Mucosa of descending colon (tissue), 3 donors: ENCODE data around the gene EFEMP2. TPM values are rescaled to one million over a fixed set of nuclear protein-coding genes. Genes with fewer than 3 reads are reported as not detected.

Experiments used
- ATAC-seq: fragments of 200-7000 bp; cut with Tn5 transposase; one replicate; pipeline ENCODE4 v1.9.1; 2020; ENCODE audit warnings: mild to moderate bottlenecking, moderate library complexity
- DNase-seq, 3 donors: peaks; one replicate each; pipeline ENCODE4 v3.0.0-alpha.2; 2020
- H3K36me3 ChIP-seq: fragments of 200-600 bp; one replicate; pipeline ENCODE4 v1.8.0; 2021; ENCODE audit warnings: low read depth, mild to moderate bottlenecking
- H3K4me1 ChIP-seq: fragments of 200-600 bp; one replicate; pipeline ENCODE4 v1.8.0; 2021; ENCODE audit warnings: low read depth, mild to moderate bottlenecking
- H3K4me3 ChIP-seq: fragments of 200-600 bp; one replicate; pipeline ENCODE4 v1.8.0; 2021; ENCODE audit warnings: mild to moderate bottlenecking
- H3K9me3 ChIP-seq: fragments of 200-600 bp; one replicate; pipeline ENCODE4 v1.8.0; 2021; ENCODE audit warnings: mild to moderate bottlenecking
- intact Hi-C, 2 donors: fragments of 100-400 bp; cut with DNase I in 1 of 2; cut with micrococcal nuclease in 1 of 2; formaldehyde crosslinking; loops; one replicate each; pipeline versions ENCODE4 v1.11.0 to v1.11.1; 2022; cut with DNase I, micrococcal nuclease
- total RNA-seq, 3 donors: library from RNA; stranded (reverse); fragmentation: NEBNext Ultra II Directional in 2 of 3; extraction: Animal tissue kit (Norgen Biotek cat#: 25700) in 2 of 3; gene quantifications; one replicate each; pipeline versions ENCODE4 v1.2.1 to v1.2.4, GENCODE V29; 2021 to 2023
- TF ChIP-seq, protein P1 (sequence below): fragments of 200-600 bp; IDR thresholded peaks from one replicate; pipeline ENCODE4 v1.8.0; 2022; ENCODE audit warnings: antibody characterized with exemption, mild to moderate bottlenecking
- donor health status: DM: no; HTN: no; CAD: no; lungs with moderate emphysema.
- donor health status: DM: no; HTN: no; CAD: no.
- donor health status: DM: no; HTN: yes; CAD: no.

Gene EFEMP2
- total RNA-seq, 3 donors from 2014 or later, result 11.7 to 67.0 (median 15.3) TPM

DNA sequence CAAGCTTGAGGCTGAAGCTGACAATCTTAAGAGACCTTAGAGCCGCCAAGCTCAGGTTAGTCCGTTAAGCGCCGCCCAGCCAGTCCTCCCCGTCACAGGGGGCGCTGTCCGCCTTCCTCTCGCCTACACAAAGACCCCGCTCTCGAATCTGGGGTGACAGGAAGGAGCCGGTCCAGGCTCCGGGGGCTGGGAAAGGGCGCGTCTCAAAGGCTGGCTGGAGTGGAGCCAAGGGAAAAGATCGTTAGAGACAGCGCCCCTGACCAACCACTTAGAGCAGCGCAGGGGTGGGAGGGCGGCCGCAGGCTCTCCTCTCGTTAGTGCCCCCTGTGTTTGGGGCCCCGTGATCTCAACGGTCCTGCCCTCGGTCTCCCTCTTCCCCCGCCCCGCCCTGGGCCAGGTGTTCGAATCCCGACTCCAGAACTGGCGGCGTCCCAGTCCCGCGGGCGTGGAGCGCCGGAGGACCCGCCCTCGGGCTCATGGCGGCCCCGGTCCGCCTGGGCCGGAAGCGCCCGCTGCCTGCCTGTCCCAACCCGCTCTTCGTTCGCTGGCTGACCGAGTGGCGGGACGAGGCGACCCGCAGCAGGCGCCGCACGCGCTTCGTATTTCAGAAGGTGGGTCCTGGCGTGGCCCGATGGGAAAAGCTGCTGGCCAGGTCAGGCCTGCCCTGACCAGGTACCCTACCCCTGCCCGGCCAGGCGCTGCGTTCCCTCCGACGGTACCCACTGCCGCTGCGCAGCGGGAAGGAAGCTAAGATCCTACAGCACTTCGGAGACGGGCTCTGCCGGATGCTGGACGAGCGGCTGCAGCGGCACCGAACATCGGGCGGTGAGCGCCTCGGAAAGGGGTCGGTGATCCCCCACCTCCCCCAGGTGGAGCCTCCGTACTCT is 12.1 kb downstream of the EFEMP2 start, which contains the start of gene MUS81:
MUS81 (plus strand) TSS at position 156 of the 887 bp plus-strand sequence; CDS start at position 477, 321 bp downstream.
- intact Hi-C loops, result no loop called here
- TF ChIP-seq, protein P1, sequence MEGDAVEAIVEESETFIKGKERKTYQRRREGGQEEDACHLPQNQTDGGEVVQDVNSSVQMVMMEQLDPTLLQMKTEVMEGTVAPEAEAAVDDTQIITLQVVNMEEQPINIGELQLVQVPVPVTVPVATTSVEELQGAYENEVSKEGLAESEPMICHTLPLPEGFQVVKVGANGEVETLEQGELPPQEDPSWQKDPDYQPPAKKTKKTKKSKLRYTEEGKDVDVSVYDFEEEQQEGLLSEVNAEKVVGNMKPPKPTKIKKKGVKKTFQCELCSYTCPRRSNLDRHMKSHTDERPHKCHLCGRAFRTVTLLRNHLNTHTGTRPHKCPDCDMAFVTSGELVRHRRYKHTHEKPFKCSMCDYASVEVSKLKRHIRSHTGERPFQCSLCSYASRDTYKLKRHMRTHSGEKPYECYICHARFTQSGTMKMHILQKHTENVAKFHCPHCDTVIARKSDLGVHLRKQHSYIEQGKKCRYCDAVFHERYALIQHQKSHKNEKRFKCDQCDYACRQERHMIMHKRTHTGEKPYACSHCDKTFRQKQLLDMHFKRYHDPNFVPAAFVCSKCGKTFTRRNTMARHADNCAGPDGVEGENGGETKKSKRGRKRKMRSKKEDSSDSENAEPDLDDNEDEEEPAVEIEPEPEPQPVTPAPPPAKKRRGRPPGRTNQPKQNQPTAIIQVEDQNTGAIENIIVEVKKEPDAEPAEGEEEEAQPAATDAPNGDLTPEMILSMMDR, result peak; percentile 69
- peaks cover 8% of the 10 kb centered on the region for H3K36me3 ChIP-seq
- H3K9me3 ChIP-seq, result no peaks in the 10 kb centered on the region
- peak within 1 kb of the TSS; percentile 57 for H3K4me3 ChIP-seq
- DNase-seq (peak; percentile 98 to 100 (median 99)), ATAC-seq (peak; percentile 71)
- H3K4me1 ChIP-seq, result peaks cover 26% of the 10 kb centered on the region

DNA sequence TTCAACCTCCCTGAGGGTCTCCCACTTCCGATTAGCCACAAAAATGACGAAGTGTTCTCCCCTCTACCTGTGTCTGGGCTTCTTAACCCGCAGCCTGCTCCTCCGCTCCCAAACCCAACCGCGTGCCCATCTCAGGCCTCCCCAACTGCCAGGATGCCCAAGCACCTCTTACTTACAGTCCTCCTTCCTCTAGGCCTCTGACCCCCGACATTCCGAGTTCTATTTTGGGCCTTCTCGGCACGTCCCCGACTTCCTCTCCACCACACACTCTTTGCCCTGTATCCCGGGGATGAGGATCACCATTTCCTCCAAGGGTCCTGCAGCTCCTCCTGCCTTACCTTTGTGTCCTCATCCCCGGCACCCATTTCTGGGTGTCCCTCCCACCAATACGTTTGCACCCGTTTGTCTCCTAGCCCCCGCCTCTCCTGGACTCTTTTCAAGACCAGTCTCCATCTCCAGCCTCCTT is 12.8 kb downstream of the EFEMP2 start:
- peaks cover 8% of the 10 kb centered on the region for H3K36me3 ChIP-seq
- H3K9me3 ChIP-seq, result no peaks in the 10 kb centered on the region
- TF ChIP-seq, protein P1, result no peak
- ATAC-seq, result no peak
- H3K4me3 ChIP-seq, result peak overlapping the region; percentile 57
- H3K4me1 ChIP-seq, result peaks cover 32% of the 10 kb centered on the region
- intact Hi-C loops, result no loop called here
- peak in 1 of 3 donors; percentile 79 for DNase-seq

DNA sequence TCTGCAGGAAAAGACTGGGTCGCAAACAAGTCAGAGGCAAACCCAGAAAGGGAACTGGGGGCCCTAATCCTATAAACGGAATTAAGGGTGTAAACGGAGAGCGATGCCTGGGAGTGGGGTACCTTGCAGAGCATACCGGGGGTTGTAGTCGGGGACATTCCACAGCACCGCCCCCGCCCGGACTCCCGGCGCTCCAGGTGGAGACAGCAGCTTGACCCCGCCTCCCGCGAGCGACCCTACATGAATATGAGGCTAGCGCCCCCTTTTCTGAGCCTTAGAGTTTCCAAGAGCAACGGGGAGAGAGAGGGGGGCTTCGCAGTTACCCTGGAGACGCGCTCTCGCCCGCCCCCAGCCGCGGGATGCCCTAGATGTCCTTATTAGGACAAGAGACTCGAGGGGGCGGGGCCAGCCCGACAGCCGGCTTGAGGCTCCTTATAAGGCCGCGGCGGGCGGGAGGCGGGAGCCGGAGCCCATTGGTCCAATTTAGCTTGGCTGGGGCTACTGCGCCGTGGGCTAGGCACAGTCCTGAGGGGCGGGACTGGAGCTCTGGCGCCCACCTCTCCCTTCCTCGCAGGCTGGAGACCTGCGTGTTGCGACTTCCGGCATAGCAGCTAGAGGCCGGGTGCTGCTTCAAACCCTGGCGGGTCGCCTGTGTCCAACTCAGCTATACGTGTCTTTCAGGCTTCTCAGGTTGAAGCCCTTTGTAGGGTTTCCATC is 13.3 kb downstream of the EFEMP2 start:
- DNase-seq (peak; percentile 98 to 100 (median 100)), ATAC-seq (peak; percentile 63)
- peaks cover 8% of the 10 kb centered on the region for H3K36me3 ChIP-seq
- peaks cover 32% of the 10 kb centered on the region for H3K4me1 ChIP-seq
- H3K9me3 ChIP-seq, result no peaks in the 10 kb centered on the region
- intact Hi-C loops, result no loop called here
- TF ChIP-seq, protein P1, result no peak
- H3K4me3 ChIP-seq, result peak overlapping the region; percentile 20

DNA sequence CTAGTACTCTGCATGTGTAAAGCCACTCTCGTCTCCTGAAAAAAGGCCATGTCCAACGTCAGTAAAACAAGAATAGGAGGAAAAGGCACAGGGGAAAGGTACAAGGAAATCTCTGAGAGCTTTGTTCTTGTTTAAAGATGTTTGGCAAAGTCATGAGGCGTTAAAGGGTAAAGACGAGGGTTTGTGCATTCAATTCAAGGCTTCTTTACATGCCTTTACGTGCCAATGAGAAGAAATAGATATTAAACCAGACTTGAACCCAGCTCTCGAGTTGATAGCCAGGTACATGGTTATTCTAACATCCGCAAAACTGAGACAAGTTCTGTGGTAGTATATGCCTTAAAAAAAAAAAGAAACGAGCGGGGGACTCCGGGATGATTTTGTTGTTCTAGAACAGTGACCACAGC is 13.9 kb downstream of the EFEMP2 start:
- peaks cover 8% of the 10 kb centered on the region for H3K36me3 ChIP-seq
- intact Hi-C loops, result no loop called here
- TF ChIP-seq, protein P1, result no peak
- DNase-seq (no peak), ATAC-seq (no peak)
- H3K4me3 ChIP-seq, result peak overlapping the region; percentile 20
- H3K9me3 ChIP-seq, result no peaks in the 10 kb centered on the region
- H3K4me1 ChIP-seq, result peaks cover 34% of the 10 kb centered on the region

DNA sequence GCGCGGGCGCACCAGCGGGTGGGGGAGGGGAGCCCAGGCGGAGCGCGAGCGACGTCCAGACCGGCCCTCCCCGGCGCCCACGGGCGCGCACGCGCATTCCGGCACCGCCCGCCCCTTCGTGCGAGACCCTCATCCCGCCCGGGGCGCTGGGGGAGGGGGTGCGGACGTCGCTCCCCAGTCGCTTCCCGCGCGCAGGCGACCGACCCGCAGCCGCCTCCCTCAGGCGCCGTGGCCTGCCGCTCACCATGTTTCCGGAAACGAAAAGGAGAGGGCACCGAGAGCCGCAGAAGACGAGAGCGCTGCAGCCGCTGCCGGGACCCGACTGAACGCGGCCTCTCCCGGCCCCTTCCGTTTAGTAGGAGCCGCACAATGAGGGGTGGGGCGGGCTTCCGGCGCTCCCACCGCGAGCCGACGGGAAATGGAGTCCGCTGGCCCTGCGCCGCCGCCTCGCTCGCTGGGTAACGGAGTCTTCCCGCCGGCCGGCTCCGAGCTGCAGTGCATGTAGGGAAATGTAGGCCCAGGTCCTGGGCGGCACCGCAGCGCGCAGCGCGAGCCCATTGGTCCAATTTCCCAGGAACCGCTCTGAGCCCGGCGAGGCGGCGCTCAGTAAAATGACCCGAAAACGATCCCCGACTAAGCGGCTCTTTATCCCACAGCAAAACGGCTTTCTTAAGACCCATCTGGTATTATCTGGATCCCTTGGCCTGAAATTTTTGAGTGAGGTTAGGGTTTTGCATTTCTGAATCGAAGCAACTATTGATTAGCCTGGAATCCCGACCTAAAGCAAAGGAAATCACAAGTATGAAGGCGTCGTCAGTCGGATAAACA is 14.5 kb downstream of the EFEMP2 start, which contains the start of gene CFL1:
CFL1 (minus strand) TSS at position 328 of the 828 bp plus-strand sequence; CDS start at position 247, 81 bp downstream.
- DNase-seq (peak; percentile 97 to 99 (median 98)), ATAC-seq (peak; percentile 60)
- Histone ChIP-seq H3K4me3 (peak within 1 kb of the TSS; percentile 99), H3K4me1 (peaks cover 40% of the 10 kb centered on the region), H3K9me3 (no peaks in the 10 kb centered on the region), H3K36me3 (peaks cover 4% of the 10 kb centered on the region)
- intact Hi-C loops, result no loop called here
- TF ChIP-seq, protein P1, result no peak
